ENCODE data around the gene TYK2.
"Not testable (repeated sequence)": the region's sequence is repeated elsewhere in the genome, so short reads cannot be mapped to it uniquely, and the experiment has no call there.

DNA sequence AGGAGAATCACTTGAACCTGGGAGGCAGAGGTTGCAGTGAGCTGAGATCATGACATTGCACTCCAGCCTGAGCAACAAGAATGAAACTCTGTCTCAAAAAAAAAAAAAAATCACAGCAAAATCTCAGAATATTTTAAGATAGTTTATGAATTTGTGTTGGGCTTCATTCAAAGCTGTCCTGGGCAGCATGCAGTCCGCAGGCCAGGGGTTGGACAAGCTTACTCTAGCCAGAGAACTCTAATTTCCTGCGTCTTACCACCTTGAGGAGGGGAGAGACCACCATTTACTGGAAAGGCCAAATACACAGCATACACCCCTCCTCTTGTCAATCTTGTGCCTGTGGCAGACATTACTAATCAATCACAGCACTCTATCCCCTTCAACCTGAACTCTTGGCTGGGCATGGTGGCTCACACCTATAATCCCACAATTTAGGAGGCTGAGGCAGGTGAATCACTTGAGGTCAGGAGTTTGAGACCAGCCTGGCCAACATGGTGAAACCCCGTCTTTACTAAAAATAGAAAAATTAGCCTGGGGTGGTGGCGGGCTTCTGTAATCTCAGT lies 13.3 kb downstream of the TYK2 start:
- not testable (repeated sequence) for TF ChIP-seq ZNF626 (tag by site-specific recombination; IDR thresholded peaks at IDR 0.05); SETDB1 (IDR thresholded peaks at IDR 0.05; ENCODE audit: insufficient read length, low read length); ZNF394 (tag by site-specific recombination; IDR thresholded peaks at IDR 0.05; ENCODE audit: borderline replicate concordance)
- TF ChIP-seq, protein P1, sequence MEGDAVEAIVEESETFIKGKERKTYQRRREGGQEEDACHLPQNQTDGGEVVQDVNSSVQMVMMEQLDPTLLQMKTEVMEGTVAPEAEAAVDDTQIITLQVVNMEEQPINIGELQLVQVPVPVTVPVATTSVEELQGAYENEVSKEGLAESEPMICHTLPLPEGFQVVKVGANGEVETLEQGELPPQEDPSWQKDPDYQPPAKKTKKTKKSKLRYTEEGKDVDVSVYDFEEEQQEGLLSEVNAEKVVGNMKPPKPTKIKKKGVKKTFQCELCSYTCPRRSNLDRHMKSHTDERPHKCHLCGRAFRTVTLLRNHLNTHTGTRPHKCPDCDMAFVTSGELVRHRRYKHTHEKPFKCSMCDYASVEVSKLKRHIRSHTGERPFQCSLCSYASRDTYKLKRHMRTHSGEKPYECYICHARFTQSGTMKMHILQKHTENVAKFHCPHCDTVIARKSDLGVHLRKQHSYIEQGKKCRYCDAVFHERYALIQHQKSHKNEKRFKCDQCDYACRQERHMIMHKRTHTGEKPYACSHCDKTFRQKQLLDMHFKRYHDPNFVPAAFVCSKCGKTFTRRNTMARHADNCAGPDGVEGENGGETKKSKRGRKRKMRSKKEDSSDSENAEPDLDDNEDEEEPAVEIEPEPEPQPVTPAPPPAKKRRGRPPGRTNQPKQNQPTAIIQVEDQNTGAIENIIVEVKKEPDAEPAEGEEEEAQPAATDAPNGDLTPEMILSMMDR (tag by site-specific recombination; IDR thresholded peaks at IDR 0.05) = not testable (repeated sequence)

Measured in HEK293 (cell line).